ENCODE data around the gene PAX6. TPM values are rescaled to one million over a fixed set of nuclear protein-coding genes. Genes with fewer than 3 reads are reported as not detected.

PAX6 gene
- polyA plus RNA-seq, 1 of the 3 experiments (the other 2 are of a cell fraction) = not detected

GRCh38 chr11:31808721-31809540, 2.2 kb downstream of the PAX6 start:
- ChIA-PET CTCF (interaction anchor here (1.0 to 1.9 kb wide), 5 partner anchors 10 to 198 kb away, joined by 3 to 6 read pairs (median 4); no protein-coding TSS in a partner anchor), POLR2A (no interaction called here)
- H3K9ac ChIP-seq = no peak overlapping the region
- DNase-seq = no peak
- H3K79me2 ChIP-seq (ENCODE audit: insufficient read depth) = no peaks in the 10 kb centered on the region
- no peak overlapping the region for H3K27ac ChIP-seq (ENCODE audit: low read depth in 2 of 2, low read length in 1 of 2)
- no peak overlapping the region for H2AFZ ChIP-seq (ENCODE audit: low read depth)
- no peak overlapping the region for H3K4me3 ChIP-seq (ENCODE audit: low read depth in 2 of 2, low read length in 1 of 2)
- peaks cover 13% of the 10 kb centered on the region; the same call in 1 of the 2 replicates for H4K20me1 ChIP-seq (ENCODE audit: insufficient read depth)
- 19% methylated on average over 21 of the region's 21 CpGs for WGBS (ENCODE audit: low lambda C conversion rate)
- no peaks in the 10 kb centered on the region for H3K9me3 ChIP-seq
- TF ChIP-seq RCOR1 (IDR thresholded peaks at IDR 0.05; ENCODE audit: low read length) = no peak
- TF ChIP-seq, protein P1, sequence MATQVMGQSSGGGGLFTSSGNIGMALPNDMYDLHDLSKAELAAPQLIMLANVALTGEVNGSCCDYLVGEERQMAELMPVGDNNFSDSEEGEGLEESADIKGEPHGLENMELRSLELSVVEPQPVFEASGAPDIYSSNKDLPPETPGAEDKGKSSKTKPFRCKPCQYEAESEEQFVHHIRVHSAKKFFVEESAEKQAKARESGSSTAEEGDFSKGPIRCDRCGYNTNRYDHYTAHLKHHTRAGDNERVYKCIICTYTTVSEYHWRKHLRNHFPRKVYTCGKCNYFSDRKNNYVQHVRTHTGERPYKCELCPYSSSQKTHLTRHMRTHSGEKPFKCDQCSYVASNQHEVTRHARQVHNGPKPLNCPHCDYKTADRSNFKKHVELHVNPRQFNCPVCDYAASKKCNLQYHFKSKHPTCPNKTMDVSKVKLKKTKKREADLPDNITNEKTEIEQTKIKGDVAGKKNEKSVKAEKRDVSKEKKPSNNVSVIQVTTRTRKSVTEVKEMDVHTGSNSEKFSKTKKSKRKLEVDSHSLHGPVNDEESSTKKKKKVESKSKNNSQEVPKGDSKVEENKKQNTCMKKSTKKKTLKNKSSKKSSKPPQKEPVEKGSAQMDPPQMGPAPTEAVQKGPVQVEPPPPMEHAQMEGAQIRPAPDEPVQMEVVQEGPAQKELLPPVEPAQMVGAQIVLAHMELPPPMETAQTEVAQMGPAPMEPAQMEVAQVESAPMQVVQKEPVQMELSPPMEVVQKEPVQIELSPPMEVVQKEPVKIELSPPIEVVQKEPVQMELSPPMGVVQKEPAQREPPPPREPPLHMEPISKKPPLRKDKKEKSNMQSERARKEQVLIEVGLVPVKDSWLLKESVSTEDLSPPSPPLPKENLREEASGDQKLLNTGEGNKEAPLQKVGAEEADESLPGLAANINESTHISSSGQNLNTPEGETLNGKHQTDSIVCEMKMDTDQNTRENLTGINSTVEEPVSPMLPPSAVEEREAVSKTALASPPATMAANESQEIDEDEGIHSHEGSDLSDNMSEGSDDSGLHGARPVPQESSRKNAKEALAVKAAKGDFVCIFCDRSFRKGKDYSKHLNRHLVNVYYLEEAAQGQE (IDR thresholded peaks at IDR 0.05; ENCODE audit: low read depth, low read length) = no peak
- no peak for TF ChIP-seq POLR2AphosphoS5 (IDR thresholded peaks at IDR 0.05; ENCODE audit: low read depth, low read length)
- no peak for TF ChIP-seq FOSL2 (IDR thresholded peaks at IDR 0.05; ENCODE audit: borderline replicate concordance, low read depth)
- no peak for TF ChIP-seq SMC3 (IDR thresholded peaks at IDR 0.05; ENCODE audit: low read depth, low read length)
- no peaks in the 10 kb centered on the region for H3K36me3 ChIP-seq (replicated peaks in 1 of 2; ENCODE audit: control insufficient read depth in 1 of 2, insufficient read depth in 2 of 2, low read length in 1 of 2)
- no peaks in the 10 kb centered on the region for H3F3A ChIP-seq (replicated peaks; ENCODE audit: insufficient read depth)
- H3K4me1 ChIP-seq (ENCODE audit: control insufficient read depth in 1 of 2, insufficient read depth in 2 of 2, low read depth in 1 of 2, low read length in 1 of 2) = peaks cover 6% of the 10 kb centered on the region in 2 experiments; a peak in 2 of 4 replicates
- H3K9me2 ChIP-seq = no peaks in the 10 kb centered on the region
- peaks cover 98% of the 10 kb centered on the region for H3K27me3 ChIP-seq (ENCODE audit: insufficient read depth)
- H3K4me2 ChIP-seq = no peak overlapping the region

DNA sequence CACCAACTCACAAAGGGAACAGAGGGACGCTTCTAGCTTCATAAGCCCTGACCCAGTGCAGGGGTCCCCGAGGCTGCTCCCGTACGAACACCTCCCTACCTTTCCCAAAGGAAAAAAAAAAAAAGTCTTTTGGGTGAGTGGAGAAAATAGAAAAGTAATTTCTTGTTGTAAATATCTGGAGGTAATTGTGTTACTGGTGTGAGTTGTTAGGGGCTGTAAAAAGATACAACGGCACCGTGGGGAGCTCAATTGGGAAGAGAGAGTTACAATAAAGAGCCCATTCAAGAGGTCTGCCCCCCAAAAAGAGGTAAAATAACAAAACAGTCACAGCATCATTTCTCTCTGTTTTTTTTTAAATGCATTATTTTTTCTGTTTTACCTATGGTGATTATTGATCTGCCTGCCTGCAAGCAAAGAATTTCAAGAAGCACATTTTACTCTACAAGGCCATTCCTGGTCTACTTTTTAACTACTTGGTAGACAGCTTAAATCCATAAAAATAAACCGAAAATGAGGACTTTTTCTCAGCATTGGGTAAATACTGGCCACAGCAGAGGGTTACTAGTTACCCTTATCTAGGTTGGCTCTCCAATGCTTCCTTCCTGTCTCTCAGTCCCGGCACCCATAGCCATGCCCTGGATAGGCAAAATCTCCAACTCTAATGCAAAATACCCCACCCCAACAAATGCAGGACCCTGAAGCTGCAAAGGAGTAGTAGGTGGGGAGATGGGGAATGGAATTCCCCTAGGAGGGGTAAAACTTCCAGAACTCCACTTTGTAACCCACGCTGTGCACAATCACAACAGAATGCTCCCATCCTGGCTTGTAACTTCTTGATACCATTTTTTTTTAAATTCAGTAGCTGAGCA, 3.1 kb downstream of the PAX6 start:
- 10% methylated on average over 9 of the region's 9 CpGs for WGBS (ENCODE audit: low lambda C conversion rate)
- POLR2A ChIA-PET = no interaction called here
- H3K4me2 ChIP-seq = no peak overlapping the region
- no peak for TF ChIP-seq RAD21 (IDR thresholded peaks at IDR 0.05; ENCODE audit: low read length)
- H3K9me3 ChIP-seq = no peaks in the 10 kb centered on the region
- H3K79me2 ChIP-seq (ENCODE audit: insufficient read depth) = no peaks in the 10 kb centered on the region
- peaks cover 0 to 6% of the 10 kb centered on the region in 2 experiments; a peak in 2 of 4 replicates for H3K4me1 ChIP-seq (ENCODE audit: control insufficient read depth in 1 of 2, insufficient read depth in 2 of 2, low read depth in 1 of 2, low read length in 1 of 2)
- H3K9me2 ChIP-seq = no peaks in the 10 kb centered on the region
- no peak for DNase-seq
- H3K36me3 ChIP-seq (replicated peaks in 1 of 2; ENCODE audit: control insufficient read depth in 1 of 2, insufficient read depth in 2 of 2, low read length in 1 of 2) = no peaks in the 10 kb centered on the region
- H3K27ac ChIP-seq (ENCODE audit: low read depth in 2 of 2, low read length in 1 of 2) = no peak overlapping the region
- CTCF ChIA-PET = interaction anchor here (0.6 to 1.9 kb wide), 6 partner anchors 9 to 227 kb away, joined by 3 to 6 read pairs (median 4); no protein-coding TSS in a partner anchor
- no peaks in the 10 kb centered on the region for H3F3A ChIP-seq (replicated peaks; ENCODE audit: insufficient read depth)
- no peak overlapping the region for H3K9ac ChIP-seq
- H4K20me1 ChIP-seq (ENCODE audit: insufficient read depth) = peaks cover 13% of the 10 kb centered on the region; the same call in 1 of the 2 replicates
- peaks cover 98% of the 10 kb centered on the region for H3K27me3 ChIP-seq (ENCODE audit: insufficient read depth)
- no peak overlapping the region for H2AFZ ChIP-seq (ENCODE audit: low read depth)
- no peak overlapping the region for H3K4me3 ChIP-seq (ENCODE audit: low read depth in 2 of 2, low read length in 1 of 2)
